HS-27A (cell line): Measurements from ENCODE around the gene CYP2E1.
"Not testable (repeated sequence)": the region's sequence is repeated elsewhere in the genome, so short reads cannot be mapped to it uniquely, and the experiment has no call there.

Source experiments
- DNase-seq: peaks from one replicate; pipeline ENCODE4 v3.0.0-alpha.2; 2012; ENCODE audit warnings: low read depth, missing footprints

CYP2E1 gene

DNA sequence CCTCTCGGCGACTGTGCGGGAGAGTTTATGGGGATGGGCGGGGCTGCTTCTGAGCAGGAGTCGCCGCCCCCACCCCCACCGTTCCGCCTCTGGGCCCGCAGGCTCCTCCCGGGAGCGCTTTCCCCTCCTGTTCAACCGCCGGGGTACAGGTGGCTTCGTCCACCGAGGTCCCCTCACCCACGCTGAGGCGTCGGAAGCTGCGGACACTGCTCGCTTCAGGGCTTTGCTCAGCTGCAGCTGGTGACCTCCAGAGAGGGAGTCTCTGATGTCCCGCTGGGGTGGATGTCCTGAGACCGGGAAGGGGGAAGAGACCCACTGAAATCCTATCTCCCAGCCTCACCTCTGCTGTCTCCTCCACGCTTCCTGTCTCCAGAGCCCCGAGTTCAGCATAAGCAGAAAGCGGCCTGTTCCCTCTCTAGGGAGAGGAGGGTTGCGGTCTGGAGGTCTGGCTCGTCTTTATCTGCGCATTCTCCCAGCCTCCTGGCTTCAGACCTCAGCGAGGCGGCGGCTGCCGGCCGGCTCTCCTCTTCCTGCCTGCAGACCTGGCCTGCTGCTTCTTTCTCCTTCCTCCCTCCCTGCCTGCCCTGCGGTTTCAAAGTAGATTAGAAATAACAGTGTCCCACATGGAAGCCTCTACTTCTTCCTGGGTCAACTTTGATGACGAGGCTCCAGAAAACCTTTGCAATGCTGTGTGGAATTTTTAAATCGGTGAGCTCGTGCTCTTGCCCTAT is 1.8 kb downstream of the CYP2E1 start:
- DNase-seq: no peak

DNA sequence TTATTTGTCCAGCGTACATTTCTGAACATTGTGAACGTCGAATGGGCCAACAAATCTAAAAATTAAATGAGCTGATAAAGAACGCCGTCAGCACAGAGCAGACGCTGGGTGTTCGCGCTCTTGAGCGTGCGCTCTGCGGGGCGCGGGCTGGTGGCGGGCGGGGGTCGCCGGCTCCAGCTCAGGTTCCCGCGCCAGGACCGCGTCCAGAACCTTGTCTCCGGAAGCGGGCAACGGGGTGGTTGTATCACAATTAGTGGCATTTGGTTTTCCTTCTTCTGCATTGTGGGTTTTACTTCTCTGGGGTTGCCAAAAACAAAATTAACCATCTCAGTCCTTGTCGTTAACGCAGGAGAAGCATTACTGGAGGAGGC is 2.4 kb downstream of the CYP2E1 start:
- DNase-seq: no peak

DNA sequence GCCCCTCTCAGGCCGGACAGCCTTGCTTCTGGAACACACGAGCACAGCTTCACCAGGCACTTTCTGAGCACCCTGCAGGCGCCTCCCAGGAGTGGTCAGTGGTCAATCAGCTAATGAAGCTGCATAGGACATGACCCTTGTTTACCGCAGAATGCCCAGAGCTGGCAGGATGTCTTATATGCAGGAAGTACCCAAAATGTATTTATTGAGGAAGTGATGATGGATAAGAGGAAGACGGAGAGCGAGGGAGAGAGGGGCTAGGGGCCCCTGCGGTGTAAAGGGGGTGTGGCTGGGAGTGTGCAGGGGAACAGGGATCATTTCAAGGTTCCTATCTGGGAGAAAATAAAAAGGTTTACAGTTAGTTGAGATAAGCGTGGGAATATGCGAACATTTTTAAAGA is 3.3 kb downstream of the CYP2E1 start:
- no peak for DNase-seq

DNA sequence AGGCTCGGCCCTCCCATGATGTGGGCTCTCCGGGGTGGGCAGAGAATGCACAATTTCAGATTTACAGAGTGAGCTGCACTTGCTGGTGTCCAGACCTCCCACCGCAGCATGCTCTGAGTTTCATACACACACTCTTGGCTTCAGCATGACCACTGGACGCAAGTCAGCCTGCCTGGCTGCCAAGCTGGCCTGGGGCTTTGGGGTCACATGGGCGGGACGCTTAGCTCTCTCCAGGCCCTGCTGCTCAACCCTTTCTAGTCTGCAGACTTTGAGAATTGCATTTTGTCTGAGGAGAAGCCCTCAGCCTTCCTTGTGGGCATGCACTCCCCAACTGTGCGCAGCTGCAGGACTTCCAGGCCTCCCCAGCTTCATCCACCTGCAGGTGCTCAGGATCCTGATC is 5.7 kb downstream of the CYP2E1 start:
- no peak for DNase-seq

DNA sequence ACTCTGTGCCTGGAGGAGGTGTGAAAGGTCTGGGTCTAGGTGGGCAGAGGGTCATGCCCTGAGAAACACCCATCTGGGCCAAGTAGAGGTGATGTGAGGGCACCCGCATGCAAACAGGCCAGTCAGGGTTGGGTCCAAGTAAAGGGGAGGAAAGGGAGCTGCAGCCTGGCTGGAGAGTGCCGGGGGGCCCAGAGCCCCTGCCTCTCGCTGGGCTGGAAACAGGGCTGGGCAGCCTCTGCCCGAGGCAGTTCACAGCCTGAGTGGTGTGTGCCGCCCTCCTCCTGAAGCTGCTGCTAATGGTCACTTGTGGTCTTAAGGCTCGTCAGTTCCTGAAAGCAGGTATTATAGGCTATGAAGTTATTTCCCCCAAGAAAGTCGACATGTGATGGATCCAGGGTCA is 7.3 kb downstream of the CYP2E1 start:
- DNase-seq: no peak

DNA sequence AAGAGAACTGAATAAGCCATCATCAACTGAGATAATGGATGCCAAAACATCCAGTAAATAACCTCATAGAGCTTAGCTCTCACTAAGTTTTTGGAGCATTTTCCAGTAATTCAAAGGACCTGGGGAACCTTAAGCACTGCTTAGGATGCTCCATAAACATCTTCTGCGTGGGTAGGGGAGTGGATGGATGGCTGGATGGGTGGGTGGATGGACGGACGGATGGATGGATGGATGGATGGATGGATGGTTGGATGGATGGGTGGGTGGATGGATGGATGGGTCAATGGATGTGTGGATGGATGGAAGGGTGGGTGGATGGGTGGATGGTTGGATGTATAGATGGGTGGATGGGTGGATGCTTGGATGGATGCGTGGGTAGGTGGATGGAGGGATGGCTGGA is 9.0 kb downstream of the CYP2E1 start:
- no peak for DNase-seq

DNA sequence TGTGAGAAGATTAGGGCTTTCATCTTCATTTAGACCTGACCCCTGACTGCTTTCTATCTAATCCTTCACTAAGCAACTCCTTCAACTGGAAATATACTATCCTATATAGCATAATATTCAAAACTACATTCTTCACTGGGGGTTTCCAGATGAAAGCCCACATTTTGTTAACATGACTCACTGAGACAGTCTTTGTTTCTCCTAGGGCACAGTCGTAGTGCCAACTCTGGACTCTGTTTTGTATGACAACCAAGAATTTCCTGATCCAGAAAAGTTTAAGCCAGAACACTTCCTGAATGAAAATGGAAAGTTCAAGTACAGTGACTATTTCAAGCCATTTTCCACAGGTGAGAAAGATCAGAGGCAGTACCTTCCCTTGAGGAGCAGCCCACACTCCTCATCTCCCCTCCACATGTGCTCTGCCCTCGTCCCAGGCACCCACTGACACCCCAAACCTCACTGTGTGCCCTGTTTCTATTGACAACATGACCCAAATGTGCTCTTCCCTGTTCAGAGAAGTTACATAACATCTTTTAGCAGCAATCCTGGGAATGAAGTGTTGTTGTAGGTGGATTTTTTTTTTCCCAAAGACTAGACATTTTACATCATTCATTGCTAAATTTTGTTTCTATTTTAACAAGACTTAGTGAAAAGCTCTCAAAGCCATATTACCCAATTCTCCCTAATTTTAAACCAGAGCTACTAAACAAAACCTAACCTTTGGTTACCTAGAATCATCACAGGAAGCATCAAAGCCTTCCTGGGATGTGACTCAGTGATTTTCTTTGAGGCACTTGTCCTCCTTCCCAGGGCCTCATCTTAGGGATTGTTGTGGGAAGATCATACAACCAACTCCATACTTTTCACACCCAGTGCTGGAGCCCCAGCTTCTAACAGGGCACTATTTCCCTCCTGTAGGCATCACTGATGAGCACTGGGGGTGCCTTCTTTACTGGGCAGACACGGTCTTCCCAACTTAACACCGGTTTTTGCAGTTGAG is 10.7 kb downstream of the CYP2E1 start:
- DNase-seq: no peak

DNA sequence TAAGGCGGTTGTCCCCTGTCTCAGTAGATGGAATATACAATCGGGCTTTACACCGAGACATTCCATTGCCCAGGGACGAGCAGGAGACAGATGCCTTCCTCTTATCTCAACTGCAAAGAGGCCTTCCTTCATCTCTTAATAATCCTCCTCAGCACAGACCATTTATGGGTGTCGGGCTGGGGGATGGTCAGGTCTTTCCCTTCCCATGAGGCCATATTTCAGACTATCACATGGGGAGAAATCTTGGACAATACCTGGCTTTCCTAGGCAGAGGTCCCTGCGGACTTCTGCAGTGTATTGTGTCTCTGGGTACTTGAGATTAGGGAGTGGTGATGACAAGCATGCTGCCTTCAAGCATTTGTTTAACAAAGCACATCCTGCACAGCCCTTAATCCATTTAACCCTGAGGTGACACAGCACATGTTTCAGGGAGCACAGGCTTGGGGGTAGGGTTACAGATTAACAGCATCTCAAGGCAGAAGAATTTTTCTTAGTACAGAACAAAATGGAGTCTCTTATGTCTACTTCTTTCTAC is 14.3 kb downstream of the CYP2E1 start:
- DNase-seq: not testable (repeated sequence)

DNA sequence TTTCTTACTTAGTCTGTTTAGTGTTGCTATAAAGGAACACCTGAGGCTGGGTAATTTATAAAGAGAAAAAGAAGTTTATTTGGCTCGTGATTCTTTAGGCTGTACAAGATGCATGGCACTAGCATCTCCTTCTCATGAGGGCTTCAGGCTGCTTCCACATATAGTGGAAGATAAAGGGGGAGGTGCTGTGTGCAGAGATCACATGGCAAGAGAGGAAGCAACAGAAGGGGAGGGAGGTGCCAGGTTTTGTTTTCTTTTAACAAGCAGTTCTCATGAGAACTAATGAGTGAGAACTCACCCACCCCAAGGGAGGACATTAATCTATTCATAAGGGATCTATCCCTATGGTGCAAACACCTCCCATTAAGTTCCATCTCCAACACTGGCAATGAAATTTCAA is 17.3 kb downstream of the CYP2E1 start:
- DNase-seq: no peak

DNA sequence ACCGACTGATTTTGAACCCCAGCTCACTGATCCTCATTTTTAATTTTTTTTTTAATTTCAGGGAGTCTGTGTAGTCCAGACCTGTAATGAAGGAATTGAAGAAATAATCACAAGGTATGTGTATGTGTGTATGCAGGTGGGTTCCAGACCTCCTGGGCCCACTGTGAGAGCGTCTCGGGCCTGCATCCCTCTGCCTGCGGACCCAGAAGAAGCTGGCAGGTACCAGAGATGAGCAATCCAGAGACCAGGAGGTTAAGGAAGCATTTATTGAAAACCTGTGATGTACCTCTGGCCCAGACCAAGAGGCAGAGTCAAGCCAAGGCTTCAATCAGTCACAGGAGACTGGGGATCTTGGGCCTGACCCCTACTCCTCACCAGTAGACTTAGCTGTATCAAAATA is 27.4 kb downstream of the CYP2E1 start:
- no peak for DNase-seq

DNA sequence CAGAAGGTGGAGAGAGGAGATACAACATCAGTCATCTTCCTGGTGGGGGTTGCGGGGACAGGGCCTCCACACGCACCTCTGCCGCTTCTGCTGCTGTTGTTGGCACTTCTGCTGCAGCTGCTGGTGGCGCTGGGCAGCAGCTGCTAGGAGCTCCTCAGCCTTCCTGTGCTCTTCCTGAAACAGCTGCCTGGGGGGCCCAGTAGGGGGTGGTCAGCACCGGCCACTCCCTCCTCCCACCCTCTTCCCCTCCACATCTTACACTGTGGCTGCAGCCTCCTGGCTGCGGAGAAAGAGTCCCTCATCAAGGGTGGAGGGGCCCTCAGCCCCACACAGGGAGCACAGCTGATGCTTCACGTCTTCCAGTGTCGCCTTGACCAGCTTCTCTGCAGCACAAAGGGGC is 28.4 kb downstream of the CYP2E1 start:
- no peak for DNase-seq

DNA sequence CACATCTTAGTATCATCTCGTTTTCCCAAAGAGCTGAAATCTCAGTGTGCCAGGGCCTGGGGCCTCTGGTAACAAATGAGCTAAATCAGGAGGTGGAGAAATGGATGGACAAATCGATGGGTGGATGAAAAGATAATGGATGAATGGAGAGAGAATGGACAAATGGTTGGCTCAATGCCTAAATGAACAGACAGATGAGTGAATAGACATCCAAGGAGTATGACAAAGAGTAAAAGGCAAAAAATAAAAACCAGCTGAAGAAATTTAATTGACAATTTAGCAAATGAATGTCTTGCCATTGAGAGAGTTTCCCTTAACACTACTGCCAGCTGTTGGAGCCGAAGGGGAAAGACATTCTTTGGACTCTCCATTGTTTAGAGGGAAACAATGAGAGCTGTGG is 30.2 kb downstream of the CYP2E1 start:
- DNase-seq: no peak

DNA sequence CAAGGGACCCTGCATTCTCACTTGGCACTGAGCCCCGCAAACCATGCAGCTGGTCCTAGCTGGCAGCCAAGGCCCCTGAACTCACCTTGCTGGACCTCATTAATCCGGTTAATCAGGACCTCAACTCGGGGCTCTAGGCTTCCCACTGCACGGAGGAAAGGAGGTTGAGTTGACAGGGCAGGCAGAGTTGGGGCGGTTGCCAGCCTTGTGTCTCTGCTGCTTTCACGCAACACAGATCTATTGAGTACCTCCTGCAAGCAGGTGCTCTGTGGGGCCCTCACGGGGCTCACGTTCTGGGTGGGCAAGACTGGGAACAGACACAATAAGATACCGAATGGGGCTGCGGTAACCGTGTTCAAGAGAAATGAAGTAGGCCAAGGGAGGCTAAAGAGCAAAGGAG is 32.1 kb downstream of the CYP2E1 start:
- no peak for DNase-seq

DNA sequence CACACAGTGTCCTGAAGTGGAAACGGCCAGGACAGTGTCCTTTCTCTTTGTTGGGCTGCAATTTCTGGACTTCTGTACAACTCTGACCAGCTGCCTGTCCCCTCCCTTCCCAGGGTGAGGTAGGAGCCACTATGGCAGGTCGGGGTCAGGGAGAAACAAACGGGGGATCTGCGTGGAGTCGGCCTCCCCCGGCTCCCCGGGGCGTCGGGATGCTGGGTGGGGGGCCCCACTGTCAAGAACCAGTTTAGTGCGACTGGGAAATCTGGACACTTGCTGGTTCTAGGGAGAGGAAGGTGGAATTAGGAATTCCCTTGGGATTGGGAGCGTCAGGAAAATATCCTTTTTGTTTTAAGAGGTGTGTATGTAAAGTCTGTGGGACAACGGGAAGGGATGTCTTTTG is 37.7 kb downstream of the CYP2E1 start:
- no peak for DNase-seq

DNA sequence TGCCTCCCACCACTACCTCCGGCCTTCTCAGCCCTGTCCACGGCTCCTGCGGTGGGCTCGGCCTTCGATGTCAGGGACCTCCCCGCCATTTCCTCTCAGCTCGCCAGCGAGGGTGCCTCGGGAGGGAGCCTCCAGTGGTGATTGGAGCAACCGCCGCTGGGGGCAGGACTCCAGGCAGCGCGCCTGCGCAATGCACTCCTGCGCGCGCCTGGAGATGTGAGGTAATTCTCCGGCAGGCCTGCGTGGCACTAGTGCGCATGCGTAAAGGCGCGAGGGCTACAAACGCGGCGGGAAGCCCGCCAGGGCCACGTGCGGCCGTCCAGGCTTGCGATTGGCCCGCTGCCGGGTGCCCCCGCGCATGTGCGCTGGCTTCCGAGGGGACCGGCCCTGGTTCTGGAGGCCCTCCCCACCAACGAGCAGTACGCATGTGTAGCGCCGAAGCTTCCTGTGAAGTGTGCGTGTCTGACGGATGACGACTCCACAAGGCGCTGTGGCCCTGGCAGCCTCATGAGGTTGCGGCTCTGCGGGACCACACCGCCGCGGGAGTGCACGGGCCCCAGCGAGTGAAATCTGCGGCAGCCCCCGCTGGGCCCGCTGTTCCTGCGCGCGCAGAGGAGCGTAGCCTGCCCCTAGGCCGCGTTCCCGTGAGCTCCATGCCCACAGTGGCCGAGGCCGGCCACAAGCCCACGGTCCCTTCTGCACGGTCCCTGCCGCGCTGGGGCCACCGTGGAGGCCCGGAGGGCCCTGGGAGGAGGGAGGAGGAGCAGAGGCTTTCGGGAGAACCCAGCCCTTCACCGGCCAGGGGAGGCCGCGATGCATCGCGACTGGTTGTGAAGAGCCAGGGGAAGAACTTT is 38.5 kb downstream of the CYP2E1 start, which contains the start of gene SYCE1:
SYCE1 (minus strand) TSS at position 143 of the 854 bp plus-strand sequence; CDS start at position 89, 54 bp downstream.
- DNase-seq: no peak

DNA sequence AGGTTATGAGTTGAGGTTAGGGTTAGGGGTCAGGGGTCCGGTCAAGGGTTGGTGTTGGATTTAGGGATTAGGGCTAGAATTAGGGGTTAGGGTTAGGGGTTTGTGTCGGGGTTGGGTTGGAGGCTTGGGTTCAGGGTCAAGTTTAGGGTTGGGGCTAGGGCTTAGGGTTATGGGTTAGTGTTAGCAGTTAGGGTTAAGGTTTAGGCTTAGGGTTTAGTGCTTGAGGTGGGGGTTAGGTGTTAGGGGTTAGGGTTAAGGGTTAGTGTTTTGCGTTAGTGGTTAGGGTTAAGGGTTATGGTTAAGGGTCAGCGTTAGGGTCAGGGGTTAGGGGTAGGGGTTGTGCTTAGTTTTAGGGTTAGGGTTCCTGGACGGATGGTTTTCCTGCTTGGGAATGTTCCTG is 40.0 kb downstream of the CYP2E1 start:
- DNase-seq: no peak

DNA sequence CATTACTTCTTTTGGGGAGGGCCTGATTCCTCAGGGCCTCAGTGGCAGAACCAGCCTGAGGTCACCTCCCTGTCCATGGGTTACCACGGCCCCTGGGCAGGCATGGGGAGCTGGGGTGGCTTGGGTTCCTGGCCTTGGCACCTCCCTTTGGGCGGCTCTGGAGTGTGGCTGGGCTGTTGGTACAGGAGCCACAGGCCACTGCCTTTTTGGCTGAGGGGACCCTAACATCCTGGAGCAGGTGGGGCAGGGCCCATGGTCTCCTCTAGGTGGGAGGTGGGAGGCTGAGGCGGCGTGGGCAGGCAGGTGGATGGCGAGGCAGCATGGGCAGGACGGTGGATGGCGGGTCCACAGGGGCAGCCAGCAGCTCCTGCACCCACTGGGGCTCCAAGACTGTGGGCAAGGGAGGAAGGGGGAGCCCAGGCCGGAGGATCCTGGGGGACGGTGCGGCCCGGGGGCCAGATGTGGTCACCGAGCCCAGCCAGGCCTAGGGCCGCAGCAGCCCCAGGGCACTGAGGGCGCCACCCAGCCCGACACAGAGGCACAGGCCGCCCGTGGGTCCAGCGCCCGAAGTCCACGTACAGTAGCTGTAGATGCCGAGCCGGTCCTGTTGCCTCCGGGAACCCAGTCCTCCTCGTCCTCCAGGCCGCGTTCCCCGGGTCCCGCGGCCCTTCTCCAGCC is 40.6 kb downstream of the CYP2E1 start:
- no peak for DNase-seq

DNA sequence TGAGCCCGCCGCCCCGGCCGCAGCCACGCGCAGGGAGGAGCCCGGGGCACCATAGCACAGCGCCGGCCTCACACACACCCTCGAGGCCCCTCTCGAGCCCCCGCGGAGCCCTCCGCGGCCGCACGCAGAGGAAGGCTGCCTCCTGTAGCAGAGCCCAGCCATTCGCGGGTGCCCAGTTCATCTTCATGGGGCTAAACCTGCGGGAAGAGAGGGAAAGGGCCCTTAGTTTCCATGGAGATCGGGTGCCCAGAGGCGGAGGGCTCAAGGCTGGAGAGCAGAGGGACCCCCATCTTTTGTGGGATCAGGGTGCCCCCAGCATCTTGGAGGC is 41.1 kb downstream of the CYP2E1 start:
- DNase-seq: no peak

DNA sequence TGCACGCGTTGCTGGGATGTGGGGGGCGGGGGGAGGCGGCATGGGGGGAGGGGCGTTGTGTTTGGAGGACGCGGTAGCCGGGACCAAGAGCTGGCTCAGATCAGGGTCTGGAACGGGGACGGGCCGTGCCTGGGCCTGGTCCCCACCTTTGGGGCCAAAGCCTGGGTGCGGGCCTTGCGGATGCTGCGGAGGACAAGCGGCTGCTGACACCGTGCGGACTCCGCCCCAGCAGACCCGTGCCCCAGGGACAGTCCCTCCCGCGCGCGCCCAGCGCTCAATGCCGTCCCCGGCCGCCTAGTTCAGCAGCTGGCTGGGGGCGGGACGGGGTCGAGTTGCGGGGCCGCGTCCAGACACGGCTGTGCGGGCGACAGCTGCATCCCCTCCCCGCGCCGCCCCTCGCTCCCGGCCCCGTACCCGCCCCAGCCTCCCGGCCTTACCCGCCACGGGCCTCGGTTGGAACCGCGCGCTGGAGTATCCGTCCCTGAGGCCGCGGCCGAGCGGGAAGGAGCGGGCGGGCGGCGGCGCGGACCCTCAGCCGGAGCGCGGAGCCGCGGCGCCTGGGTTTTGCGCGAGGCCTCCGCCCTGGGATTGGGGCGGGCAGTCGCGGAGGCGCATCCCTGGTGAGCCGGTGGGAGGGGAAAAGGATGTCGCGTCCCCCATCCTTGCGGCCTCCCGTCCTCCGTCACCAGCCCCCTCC is 41.8 kb downstream of the CYP2E1 start:
- not testable (repeated sequence) for DNase-seq

DNA sequence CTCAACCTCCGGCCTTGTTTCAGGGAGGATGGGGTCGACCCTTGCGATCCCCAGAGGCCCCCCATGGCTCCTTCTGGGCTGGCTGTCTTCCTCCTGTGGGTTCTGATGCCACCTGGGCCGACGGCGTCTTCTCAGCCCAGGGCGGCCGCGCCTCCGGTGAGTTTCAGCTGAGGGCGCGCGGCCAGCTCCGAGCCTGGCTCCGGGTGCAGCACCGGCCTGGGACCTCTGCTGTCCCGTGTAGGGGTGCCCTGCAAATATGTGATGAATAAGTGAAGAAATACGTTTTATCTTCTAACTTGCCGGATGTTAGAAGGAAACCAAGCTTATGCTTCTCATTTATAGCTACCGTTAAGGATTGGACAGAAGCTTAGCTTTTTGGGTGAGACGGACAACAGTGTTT is 42.6 kb downstream of the CYP2E1 start:
- DNase-seq: not testable (repeated sequence)

DNA sequence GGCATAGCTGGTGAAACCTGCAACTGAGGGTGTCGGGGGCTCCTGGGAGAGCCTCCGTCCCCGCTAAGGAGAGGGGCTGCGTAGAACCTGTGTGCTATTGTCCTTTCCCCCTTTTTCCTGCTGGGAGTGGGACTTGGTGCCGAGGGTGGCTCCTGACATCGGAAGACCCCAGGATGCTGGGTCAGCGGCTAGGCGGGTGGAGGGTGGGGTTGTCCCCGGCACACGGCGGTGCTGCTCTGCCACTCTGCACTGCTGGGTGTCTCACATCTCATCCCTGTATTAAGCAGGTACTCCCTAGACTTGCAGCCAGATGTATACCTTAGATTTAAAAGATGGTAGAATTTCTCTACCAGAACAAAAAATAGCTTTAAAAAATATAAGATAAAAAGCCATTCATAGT is 44.9 kb downstream of the CYP2E1 start:
- DNase-seq: not testable (repeated sequence)
